Measurements from ENCODE around the gene ARHGAP11A. TPM values are rescaled to one million over a fixed set of nuclear protein-coding genes. Genes with fewer than 3 reads are reported as not detected.
A peak's percentile ranks its signal among the peaks of the same experiment; 100 is the strongest.

Gene ARHGAP11A
- total RNA-seq, 4 donors from 2014 or later = 1.6 to 2.4 (median 2.2) TPM

GRCh38 chr15:32668942-32669341 is 53.6 kb downstream of the ARHGAP11A start:
- H3K27me3 ChIP-seq = no peaks in the 10 kb centered on the region
- H3K4me1 ChIP-seq = peaks cover 0 to 34% (median 6%) of the 10 kb centered on the region in 3 donors
- no peak overlapping the region for H3K27ac ChIP-seq
- TF ChIP-seq POLR2AphosphoS5 (IDR thresholded peaks at IDR 0.05) (no peak), EP300 (IDR thresholded peaks at IDR 0.05) (no peak), POLR2A (IDR thresholded peaks at IDR 0.05) (no peak), CTCF (IDR thresholded peaks at IDR 0.05) (no peak)
- 81 to 100% methylated on average over 1 to 2 of the region's 2 CpGs for WGBS, 2 donors (ENCODE audit: low coverage in 1 of 2)
- H3K4me3 ChIP-seq = no peak overlapping the region
- ATAC-seq = no peak
- H3K36me3 ChIP-seq = no peaks in the 10 kb centered on the region
- H3K9me3 ChIP-seq = no peaks in the 10 kb centered on the region

- peak overlapping the region; percentile 48 to 71 (median 60) for H3K27ac ChIP-seq
- H3K9me3 ChIP-seq = no peaks in the 10 kb centered on the region
- no peak for TF ChIP-seq EP300 (IDR thresholded peaks at IDR 0.05)
- TF ChIP-seq CTCF (IDR thresholded peaks at IDR 0.05) = no peak
- TF ChIP-seq POLR2AphosphoS5 (IDR thresholded peaks at IDR 0.05) = no peak
- TF ChIP-seq POLR2A (IDR thresholded peaks at IDR 0.05) = no peak
- H3K4me3 ChIP-seq = no peak overlapping the region
- peak; percentile 62 for ATAC-seq
- no peaks in the 10 kb centered on the region for H3K36me3 ChIP-seq
- H3K4me1 ChIP-seq = peaks cover 0 to 41% (median 6%) of the 10 kb centered on the region in 3 donors
- WGBS, 2 donors (ENCODE audit: low coverage in 1 of 2) = 10 to 34% methylated on average over 4 of the region's 5 CpGs
- no peaks in the 10 kb centered on the region for H3K27me3 ChIP-seq
Measured at GRCh38 chr15:32669896-32670611, 54.8 kb downstream of the ARHGAP11A start.

GRCh38 chr15:32670623-32671022 is 55.3 kb downstream of the ARHGAP11A start:
- no peak for TF ChIP-seq POLR2AphosphoS5 (IDR thresholded peaks at IDR 0.05)
- no peak for TF ChIP-seq CTCF (IDR thresholded peaks at IDR 0.05)
- no peak for TF ChIP-seq POLR2A (IDR thresholded peaks at IDR 0.05)
- TF ChIP-seq EP300 (IDR thresholded peaks at IDR 0.05) = no peak
- no peaks in the 10 kb centered on the region for H3K9me3 ChIP-seq
- H3K27me3 ChIP-seq = no peaks in the 10 kb centered on the region
- H3K4me1 ChIP-seq = peaks cover 5 to 47% (median 6%) of the 10 kb centered on the region in 3 donors
- ATAC-seq = peak; percentile 44
- no peak overlapping the region for H3K4me3 ChIP-seq
- WGBS, 2 donors (ENCODE audit: low coverage in 1 of 2) = 28 to 47% methylated on average over 3 of the region's 3 CpGs
- H3K27ac ChIP-seq = peak overlapping the region; percentile 48 to 71 (median 60)
- H3K36me3 ChIP-seq = no peaks in the 10 kb centered on the region

- Histone ChIP-seq H3K4me3 (no peak overlapping the region), H3K36me3 (no peaks in the 10 kb centered on the region), H3K27me3 (no peaks in the 10 kb centered on the region), H3K9me3 (no peaks in the 10 kb centered on the region), H3K27ac (peak overlapping the region in 2 of 4 donors; percentile 9 to 70), H3K4me1 (peaks cover 6 to 57% (median 6%) of the 10 kb centered on the region in 3 donors)
- WGBS, 2 donors (ENCODE audit: low coverage in 1 of 2) = 87 to 89% methylated on average over 6 to 7 of the region's 29 CpGs
- TF ChIP-seq POLR2AphosphoS5 (IDR thresholded peaks at IDR 0.05) (peak; percentile 34), POLR2A (IDR thresholded peaks at IDR 0.05) (no peak)
- peak; percentile 18 for ATAC-seq
Measured at GRCh38 chr15:32671339-32672325, 56.3 kb downstream of the ARHGAP11A start.

- Histone ChIP-seq H3K4me3 (no peak overlapping the region), H3K36me3 (no peaks in the 10 kb centered on the region), H3K4me1 (peaks cover 6 to 61% (median 6%) of the 10 kb centered on the region in 3 donors), H3K27me3 (no peaks in the 10 kb centered on the region), H3K27ac (peak overlapping the region in 3 of 4 donors; percentile 44 to 61 (median 61)), H3K9me3 (no peaks in the 10 kb centered on the region)
- TF ChIP-seq POLR2A (IDR thresholded peaks at IDR 0.05) (no peak), CTCF (IDR thresholded peaks at IDR 0.05) (no peak), POLR2AphosphoS5 (IDR thresholded peaks at IDR 0.05) (no peak), EP300 (IDR thresholded peaks at IDR 0.05) (no peak)
- WGBS, 2 donors (ENCODE audit: low coverage in 1 of 2) = 47 to 60% methylated on average over 1 to 2 of the region's 2 CpGs
- ATAC-seq = no peak
Measured at GRCh38 chr15:32674681-32675080, 59.4 kb downstream of the ARHGAP11A start.
